Renal cortical epithelial cell (primary cell): ENCODE results near the gene TTLL8. TPM values are rescaled to one million over a fixed set of nuclear protein-coding genes. Genes with fewer than 3 reads are reported as not detected.
"Not testable (repeated sequence)": the region's sequence is repeated elsewhere in the genome, so short reads cannot be mapped to it uniquely, and the experiment has no call there.

Source experiments
- DNase-seq: peaks from one replicate; pipeline ENCODE4 v3.0.0-alpha.2; 2011; ENCODE audit warnings: low read depth
- total RNA-seq: library from RNA; depleted of rRNA; stranded (reverse); fragments of >200 nt; gene quantifications from 2 replicates; pipeline ENCODE4 v1.2.3, GENCODE V29; 2014

Gene TTLL8
- total RNA-seq, 1 donor from 2014 or later: not detected

DNA sequence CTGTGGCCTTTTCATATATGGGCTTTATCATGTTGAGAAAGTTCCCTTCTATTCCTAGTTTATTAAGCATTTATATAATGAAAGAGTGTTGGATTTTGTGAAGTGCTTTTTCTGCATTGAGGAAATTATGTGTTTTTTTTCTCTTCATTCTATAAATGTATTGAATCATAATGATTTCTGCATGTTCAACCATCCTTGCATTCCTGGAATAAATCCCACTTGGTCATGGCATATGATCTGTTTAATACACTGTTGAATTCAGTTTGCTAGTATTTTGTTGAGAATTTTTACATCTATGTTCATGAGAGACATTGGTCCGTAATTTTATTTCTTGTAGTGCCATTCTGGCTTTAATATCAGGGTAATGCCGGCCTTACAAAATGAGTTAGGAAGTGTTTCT lies 71.8 kb downstream of the TTLL8 start:
- DNase-seq: no peak

DNA sequence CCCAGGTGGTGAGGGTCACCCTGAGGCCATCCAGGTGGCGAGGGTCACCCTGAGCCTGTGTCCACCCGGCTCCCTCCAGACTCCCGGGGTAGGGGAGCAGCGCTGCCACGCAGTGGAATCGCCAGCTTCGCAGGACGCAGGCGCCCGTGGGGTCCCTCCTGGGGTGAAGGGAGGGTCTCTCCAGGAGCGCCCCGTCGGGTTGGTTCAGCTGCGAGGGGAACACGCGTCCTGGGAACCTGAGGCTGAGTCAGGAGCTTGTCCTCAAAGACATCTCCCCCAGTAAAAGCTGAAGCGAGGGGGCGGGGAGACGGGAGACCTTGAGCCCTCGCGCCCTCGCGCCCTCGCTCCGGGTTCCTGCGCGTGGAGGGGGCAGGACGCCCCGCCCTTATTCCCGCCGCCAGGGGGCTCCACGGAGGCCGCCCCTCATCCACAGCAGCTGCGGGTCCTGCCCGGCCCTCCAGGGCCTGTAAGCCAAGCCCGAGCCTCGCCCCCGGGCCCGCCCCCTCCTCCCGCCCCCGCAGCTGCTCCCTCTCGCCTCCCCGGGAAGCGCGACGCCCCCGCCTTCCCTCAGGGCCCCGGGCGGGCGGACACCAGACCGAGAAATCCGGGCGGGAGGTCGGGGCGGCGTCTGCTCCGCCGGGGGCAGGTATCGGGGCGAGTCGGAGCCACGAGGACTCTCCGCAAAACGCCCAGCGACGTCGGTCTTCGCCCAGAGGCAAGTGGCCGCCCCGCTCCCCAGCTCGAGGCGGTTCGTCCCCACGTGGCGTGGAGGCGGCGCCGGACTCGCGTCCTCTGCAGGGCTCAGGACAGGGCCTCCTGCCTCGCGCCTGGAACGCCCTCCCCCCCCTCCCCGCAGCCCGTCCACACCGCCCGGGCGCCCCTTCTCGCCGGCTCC lies 74.7 kb downstream of the TTLL8 start:
- DNase-seq: no peak

DNA sequence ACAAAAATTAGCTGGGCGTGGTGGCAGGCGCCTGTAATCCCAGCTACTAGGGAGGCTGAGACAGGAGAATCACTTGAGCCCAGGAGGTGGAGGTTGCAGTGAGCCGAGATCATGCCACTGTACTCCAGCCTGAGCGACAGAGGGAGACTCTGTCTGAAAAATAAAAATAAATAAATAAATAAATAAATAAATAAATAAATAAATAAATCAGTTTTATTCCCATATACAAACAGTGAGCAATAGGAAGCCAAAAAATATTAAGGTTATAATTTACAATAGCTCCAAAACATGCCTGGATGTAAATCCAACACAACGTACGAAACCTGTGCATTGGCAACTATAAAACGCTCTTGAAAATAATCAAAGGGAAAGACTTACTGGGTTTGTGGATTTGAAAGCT lies 76.3 kb downstream of the TTLL8 start:
- not testable (repeated sequence) for DNase-seq

DNA sequence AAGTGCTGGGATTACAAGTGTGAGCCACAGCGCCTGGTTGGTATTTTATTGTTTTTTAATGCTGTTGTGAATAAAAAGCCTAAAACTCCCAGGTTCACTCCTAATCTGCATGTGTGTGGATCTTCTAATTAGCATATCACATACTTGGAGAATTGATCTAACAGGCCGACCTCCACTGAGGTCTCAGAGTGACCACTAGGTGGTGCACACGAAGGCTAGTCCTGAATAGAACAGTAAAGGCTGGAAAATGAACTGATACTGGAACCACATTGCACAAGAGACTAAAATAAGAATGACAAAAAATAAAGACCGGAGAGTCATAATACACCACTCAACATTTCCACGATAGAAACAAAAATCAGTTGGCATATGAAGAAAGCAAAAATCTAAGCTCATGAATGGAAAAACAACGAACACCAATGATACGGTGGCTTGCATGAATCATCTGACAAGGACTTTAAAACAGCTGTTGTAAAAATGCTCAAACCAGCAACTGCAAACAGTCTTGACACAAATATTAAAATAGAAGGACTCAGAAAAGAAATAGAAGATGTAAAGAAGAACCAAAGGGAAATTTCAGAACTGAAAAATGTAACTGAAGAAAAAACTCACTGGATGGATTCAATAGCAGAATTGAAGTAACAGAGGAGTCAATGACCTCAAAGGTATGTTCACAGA lies 78.4 kb downstream of the TTLL8 start:
- no peak for DNase-seq

DNA sequence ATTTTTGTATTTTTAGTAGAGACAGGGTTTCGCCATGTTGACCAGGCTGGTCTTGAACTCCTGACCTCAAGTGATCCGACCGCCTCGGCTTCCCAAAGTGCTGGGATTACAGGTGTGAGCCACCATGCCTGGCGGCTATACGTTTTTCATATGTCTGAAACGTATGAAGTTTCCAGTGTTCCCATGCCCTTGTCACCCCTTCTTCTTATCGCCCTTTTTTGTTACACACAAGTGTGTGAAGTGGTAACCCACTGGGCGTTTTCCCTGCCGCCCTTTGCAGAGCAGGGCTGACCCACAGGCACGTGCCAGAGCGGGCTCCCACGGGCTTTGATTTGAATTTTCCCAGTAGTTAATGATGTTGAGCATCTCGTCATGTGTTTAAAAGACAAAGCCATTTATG lies 80.5 kb downstream of the TTLL8 start:
- DNase-seq: no peak

DNA sequence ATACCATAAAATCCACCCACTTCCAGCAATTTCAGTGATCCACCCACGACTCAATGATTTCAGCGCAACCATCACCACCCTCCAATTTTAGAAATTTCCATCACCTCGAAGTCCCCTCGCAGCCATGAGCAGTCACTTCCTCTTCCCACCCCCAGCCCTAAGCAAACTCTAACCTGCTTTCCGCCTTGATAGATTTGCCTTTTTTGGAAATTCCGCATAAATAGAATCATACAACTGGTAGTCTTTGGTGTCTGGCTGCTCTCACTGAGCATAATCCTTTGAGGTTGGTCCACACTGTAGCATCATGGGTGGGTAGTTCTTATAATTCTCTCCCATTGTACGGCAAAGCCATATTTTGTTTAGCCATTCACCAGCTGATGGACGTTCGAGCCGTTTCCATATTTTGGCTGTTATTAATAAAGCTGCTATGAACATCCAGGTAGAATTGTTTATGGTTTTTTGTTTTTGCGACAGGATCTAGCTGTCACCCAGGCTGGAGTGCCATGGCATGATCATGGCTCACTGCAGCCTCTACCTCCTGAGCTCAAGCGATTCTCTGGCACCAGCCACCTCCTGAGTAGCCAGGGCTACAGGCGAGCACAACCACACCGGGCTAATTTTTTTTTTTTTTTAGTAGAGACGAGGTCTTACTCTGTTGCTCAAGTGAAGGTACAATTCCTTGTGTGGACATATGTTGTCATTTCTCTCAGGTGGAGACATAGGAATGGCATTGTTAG lies 81.5 kb downstream of the TTLL8 start:
- DNase-seq: no peak

DNA sequence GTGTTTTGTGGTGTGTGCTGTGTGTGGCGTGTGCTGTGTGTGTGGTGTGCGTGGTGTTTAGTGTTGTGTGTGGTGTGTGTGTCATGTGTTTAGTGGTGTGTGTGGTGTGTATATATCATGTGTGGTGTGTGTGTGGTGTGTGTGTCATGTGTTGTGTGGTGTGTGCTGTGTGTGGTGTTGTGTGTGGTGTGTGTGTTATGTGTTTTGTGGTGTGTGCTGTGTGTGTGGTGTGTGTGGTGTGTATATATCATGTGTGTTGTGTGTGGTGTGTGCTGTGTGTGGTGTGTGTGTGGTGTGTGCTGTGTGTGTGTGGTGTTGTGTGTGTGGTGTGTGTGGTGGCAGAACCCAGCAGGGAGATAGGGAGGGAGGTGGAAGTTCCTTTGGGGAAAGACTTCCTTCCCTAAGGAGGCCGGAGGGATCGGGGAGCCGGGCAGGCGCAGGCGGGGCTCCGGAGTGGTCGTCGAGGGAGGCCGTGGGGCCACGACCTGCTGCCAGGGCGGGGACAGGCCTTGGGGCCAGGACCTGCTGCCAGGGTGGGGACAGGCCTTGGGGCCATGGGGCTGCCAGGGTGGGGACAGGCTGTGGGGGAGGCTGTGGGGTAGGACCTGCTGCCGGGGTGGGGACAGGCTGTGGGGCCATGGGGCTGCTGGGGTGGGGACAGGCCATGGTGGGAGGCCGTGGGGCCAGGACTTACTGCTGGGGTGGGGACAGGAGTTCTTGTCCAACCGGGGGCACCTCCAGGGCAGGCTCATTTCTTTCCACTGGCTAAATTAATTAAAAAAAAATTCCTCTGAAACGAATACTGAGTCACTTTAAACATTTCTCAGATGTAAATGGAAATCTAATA lies 82.3 kb downstream of the TTLL8 start:
- DNase-seq: no peak

DNA sequence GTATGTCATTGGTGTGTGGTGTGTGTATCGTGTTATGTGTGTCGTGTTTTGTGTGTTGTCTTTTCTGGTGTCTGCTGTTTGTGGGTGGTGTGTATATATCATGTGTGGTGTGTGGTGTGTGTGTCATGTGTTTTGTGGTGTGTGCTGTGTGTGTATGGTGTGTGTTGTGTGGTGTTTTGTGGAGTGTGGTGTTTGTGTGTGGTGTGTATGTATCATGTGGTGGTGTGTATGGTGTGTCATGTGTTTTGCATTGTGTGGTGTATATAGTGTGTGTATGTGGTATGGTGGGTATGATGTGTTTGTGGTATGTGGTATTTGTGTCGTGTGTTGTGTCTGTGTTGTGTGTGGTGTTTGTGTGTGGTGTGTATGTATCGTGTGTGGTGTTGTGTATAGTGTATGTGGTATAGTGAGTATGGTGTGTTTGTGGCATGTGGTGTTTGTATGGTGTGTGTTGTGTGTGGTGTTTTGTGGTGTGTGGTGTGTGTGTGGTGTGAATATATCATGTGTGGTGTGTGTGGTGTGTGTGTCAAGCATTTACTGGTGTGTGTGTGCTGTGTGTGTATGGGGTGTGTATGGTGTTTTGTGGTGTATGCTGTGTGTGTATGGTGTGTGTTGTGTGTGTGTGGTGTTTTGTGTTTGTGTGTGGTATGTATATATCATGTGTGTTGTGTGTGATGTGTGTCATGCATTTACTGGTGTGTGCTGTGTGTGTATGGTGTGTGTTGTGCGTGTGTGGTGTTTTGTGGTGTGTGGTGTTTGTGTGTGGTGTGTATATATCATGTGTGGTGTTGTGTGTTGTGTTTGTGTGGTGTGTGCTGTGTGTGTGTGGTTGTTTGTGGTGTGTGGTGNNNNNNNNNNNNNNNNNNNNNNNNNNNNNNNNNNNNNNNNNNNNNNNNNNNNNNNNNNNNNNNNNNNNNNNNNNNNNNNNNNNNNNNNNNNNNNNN lies 84.8 kb downstream of the TTLL8 start:
- no peak for DNase-seq

DNA sequence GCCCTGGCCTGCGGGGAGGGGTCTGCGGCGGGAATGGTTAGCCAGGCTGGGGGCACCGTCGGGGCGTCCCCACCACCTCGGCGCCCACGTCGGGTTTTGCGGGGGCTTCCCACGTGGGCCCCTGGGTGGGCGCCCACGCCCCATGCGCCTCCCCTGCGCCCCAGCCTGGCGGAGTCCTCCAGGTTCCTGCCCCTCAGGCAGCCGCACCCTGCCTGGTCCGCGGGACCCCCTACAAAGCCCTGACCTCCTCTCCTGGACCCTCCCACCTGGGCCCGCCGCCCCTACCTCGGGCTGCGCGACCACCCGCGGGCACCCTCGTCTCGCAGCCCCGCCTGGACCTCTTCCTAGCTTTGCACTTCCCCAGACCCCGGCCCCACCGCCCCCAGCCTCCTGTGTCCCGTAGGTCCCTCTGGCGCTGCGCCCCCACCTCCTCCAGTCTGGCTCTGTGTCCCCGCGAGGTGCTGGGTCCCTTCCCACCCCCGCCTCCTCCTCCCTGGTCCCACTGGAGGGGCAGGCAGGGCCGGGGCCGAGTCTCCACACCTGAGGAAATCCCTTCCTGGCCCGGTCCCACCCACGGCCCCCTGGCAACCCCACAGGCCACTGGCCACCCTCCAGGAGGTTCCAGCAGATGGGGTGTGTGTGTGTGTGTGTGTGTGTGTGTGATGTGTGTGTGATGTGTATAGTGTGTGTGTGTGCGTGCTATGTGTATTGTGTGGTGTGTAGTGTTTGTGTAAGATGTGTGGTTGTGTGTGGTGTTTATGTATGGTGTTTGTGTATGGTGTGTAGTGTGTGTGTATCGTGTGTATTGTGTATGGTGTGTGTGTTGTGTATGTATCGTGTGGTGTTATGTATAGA lies 85.7 kb downstream of the TTLL8 start:
- DNase-seq: no peak

DNA sequence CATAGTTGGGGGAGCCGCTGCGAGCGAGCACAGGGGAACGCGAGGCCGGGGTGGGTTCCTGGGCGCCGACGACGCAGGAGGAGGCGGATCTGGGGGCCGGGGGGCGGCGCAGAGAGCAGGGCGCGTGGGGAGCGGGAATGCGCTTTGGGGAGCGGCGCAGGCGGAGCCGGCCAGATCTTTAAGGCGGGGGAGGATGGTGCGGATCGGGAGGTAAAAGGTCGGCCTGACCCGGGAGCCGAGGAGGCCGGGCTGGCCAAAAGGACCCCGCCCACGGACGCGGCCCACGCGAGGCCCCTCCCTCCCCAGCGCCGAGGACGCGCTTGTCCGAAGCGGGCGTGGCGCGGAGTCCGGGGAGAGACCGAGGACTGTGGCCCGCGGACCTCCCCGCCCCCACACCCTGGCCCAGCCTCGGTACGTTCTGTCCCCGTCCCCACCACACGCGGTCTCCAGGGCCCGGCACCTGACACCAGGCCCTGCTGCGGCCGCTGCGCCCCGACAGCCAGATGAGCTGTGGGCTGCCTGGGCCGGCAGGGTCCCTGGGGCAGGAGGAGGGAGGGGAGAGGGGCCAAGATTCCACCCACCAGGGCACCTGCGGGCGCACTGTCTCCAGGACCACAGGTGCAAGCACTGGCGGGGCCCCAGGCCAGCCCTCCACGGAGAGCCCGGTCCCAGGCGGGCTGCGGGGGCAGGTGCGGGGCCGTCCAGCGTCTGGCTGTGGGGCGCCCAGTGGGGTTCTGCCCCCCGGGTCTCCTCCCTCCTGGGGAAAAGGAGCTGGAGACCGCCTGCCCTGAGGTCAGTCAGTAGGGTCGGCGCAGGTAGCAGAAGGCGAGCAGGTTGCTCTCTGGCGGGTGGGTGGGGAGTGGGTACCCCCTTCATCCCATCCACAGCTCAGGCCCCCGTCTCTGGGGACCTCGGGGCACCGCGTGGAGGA lies 86.6 kb downstream of the TTLL8 start:
- DNase-seq: no peak

DNA sequence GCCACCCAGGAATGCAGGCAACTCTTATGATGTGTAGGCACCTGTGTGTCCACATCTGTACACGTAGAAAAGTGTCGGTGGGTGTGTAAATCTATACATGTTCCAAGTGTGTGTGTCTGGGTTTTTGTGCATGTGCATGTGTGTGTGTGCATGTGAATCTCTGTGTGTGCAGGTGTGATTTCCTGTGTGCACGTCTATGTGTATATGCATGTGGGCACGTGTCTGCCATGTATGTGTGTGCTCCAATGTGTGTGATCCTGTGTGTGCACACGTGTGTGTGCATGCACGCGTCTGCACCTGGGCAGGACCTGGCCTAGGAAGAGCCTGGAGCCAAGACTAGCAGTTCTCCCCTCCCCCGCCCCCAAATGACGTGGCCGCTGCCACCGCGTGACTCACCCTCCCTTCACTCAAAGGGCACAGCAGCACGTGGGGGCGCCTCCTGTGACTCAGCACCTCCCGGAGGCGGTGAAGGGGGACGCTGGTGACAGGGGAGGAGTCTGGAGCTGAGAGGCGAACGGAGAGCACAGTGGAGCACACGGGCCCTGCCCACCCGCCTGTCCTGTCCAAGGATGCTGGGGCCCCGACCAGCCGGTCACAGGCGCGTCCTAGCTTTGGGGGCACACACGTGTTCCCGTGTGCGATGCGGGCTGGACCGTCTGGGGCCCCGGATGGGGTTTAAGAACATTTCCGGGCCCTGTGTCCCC lies 87.4 kb downstream of the TTLL8 start:
- peak; percentile 91 for DNase-seq

DNA sequence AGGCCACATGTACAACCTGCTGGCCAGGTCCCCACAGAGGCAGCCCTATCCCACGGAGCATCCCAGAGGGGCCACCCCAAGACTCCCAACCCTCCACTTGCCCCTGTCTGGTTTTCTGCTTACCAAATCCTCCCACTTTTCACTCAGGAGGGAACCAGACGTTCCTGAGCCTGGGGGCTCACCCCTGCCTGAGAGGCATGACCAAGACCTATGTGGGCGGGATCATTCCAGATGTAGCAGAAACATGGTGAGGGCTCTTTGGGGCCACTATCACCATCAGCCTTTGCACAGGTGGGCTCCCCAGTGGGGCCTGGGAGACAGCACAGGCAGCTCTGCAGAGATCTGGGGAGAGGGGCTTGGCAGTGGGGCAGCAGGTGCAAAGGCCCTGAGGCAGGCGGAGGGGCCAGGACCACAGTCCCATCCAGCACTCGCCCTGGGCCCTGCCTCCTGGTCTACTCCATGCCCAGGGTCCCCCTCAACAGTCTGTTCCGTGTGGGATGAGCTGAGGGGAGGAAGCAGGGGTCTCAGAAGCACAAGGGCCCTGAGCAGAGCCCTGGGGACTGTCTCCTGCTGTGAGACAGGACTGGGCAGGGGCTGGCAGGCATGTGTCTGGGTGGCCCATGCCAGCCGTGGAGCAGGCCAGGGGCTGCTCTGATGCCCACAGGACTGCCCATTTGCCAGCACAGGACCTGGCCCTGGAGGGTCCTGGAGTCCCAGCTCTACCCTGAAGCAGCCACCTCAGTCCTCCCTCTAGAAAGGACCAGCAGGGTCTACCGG lies 88.2 kb downstream of the TTLL8 start:
- DNase-seq: no peak

DNA sequence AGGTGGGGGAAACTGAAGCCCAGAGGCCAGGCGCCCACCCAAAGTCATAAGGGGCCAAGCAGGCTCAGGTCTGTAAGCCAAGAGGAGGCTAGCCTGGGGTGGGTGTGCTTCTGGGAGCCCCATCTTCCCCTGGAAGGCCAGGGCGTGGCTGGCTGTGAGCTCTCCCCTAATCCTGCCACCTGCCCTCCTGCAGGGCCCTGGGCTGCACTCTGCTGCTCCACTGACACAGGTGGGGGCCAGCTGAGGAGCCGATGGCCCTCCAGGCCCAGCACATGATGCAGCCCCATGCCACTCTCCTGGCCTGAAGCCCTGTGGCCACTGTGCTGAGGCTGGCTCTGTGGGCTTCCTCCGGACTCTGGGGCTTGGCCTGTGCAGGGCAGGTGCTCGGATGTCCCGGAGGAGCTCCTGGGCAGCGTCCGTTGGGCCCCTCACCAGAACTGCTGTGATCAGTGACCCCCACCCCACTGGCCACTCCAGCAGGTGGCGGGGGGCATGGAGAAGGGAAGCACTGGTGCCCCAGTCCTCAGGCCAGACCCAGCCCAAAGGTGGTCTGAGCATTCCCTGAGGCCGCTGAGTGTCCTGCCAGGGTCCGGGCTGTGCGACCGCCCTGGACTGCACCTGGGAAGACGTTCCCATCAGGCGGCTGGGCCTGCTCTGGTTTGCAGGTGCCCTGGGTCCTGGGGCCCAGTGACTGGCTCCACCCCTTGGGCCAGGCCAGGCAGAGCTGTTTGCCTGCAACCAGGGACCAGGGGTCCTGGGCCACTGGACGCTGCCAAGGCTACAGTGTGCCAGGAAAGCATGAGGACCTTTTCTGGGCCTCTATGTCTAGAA lies 89.1 kb downstream of the TTLL8 start:
- no peak for DNase-seq
